SU-DHL-6 (cell line): ENCODE measurements around the gene TXNRD2.

ENCODE experiments used
- H2AFZ ChIP-seq: fragments of 200-600 bp; sonication (generic); 2 replicates; pipeline ENCODE4 v1.6.1; 2014; ENCODE audit warnings: low read depth, mild to moderate bottlenecking, moderate library complexity, mixed read lengths, antibody characterized with exemption, low read length; ENCODE audit not compliant: severe bottlenecking
- H3F3A ChIP-seq: fragments of 200-600 bp; shearing (Covaris generic); 2 replicates; pipeline ENCODE4 v1.6.0; 2016; ENCODE audit warnings: antibody characterized with exemption, mild to moderate bottlenecking; ENCODE audit not compliant: insufficient read depth
- H3K27ac ChIP-seq: fragments of 200-600 bp; sonication (generic); 2 replicates; pipeline ENCODE4 v1.5.1; 2016; ENCODE audit warnings: low read depth, mild to moderate bottlenecking, low read length, moderate library complexity, mixed read lengths
- H3K27me3 ChIP-seq: fragments of 200-600 bp; sonication (generic), shearing (Covaris generic); 2 replicates; pipeline ENCODE4 v1.6.0; 2014; ENCODE audit warnings: mild to moderate bottlenecking, low read length
- H3K36me3 ChIP-seq: fragments of 200-600 bp; sonication (generic); 2 replicates; pipeline ENCODE4 v1.6.1; 2014; ENCODE audit warnings: mild to moderate bottlenecking, low read length, mixed read lengths
- H3K4me2 ChIP-seq: fragments of 300-600, 200-600 bp; shearing (Covaris generic), sonication (generic); 2 replicates; pipeline ENCODE4 v1.6.0; 2014; ENCODE audit warnings: low read length, low read depth, mild to moderate bottlenecking; ENCODE audit not compliant: poor library complexity, severe bottlenecking
- H3K4me3 ChIP-seq: fragments of 200-600 bp; sonication (generic); 2 replicates; pipeline ENCODE4 v1.5.1; 2014; ENCODE audit warnings: antibody characterized with exemption, low read length, mild to moderate bottlenecking, mixed read lengths; ENCODE audit not compliant: insufficient read depth, poor library complexity, severe bottlenecking
- H3K79me2 ChIP-seq: fragments of 200-600 bp; sonication (generic); 2 replicates; pipeline ENCODE4 v1.6.1; 2014; ENCODE audit warnings: mild to moderate bottlenecking, low read length, moderate library complexity; ENCODE audit not compliant: insufficient read depth
- H3K9ac ChIP-seq: fragments of 200-600 bp; sonication (generic); 2 replicates; pipeline ENCODE4 v1.7.0; 2014; ENCODE audit warnings: mild to moderate bottlenecking, low read length
- H3K9me2 ChIP-seq: fragments of 200-600 bp; sonication (generic); replicated peaks from 2 replicates; pipeline ENCODE4 v1.6.1; 2014; ENCODE audit warnings: low read length; ENCODE audit not compliant: insufficient read depth
- H3K9me3 ChIP-seq: fragments of 200-600 bp; sonication (generic); 2 replicates; pipeline ENCODE4 v1.6.1; 2014; ENCODE audit warnings: low read length, mixed read lengths; ENCODE audit not compliant: insufficient read depth
- H4K20me1 ChIP-seq: fragments of 200-600 bp; sonication (generic); 2 replicates; pipeline ENCODE4 v1.6.1; 2014; ENCODE audit warnings: low read depth, mild to moderate bottlenecking, antibody characterized with exemption, low read length, moderate library complexity, mixed read lengths
- EZH2phosphoT487 ChIP-seq: fragments of 200-600 bp; sonication (generic), shearing (Covaris generic); conservative IDR thresholded peaks from 2 replicates; pipeline ENCODE4 v1.6.1; 2018; ENCODE audit warnings: mild to moderate bottlenecking, antibody characterized with exemption, low read length, moderate library complexity, mixed read lengths
- TF ChIP-seq, protein P1 (sequence below): fragments of 200-600 bp; sonication (generic); IDR thresholded peaks from one replicate; pipeline ENCODE4 v1.5.1; 2017; ENCODE audit warnings: antibody characterized with exemption, mild to moderate bottlenecking, low read length, moderate library complexity; ENCODE audit not compliant: insufficient read depth, poor library complexity, severe bottlenecking

Gene TXNRD2

DNA sequence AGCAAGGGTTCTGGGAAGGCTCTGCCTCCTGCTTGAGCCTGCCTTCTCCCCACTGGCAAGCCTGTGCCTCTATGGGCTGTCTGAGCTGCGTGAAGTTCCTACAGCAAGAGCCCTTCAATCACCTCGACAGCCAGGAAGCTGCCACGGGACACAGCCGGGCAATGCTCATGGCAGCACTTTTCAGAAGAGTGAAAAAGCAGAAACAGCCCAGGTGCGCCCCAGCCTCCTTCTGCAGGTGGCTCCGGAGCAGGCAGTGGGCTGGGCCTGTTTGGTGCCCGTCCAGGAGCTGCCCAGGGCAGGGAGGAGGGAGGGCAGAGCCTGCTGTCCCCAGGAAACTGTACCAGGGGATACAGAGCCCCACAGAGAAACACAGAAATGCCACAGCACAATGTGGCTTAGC is 24.7 kb downstream of the TXNRD2 start:
- H3F3A ChIP-seq, result no peaks in the 10 kb centered on the region
- no peaks in the 10 kb centered on the region for H3K9me3 ChIP-seq
- H3K4me3 ChIP-seq, result no peak overlapping the region
- no peak overlapping the region for H3K4me2 ChIP-seq
- H3K79me2 ChIP-seq, result no peaks in the 10 kb centered on the region
- H3K27ac ChIP-seq, result no peak overlapping the region
- H2AFZ ChIP-seq, result no peak overlapping the region
- no peaks in the 10 kb centered on the region for H3K27me3 ChIP-seq
- H3K9ac ChIP-seq, result no peak overlapping the region
- H3K9me2 ChIP-seq, result no peaks in the 10 kb centered on the region
- H3K36me3 ChIP-seq, result no peaks in the 10 kb centered on the region
- TF ChIP-seq, protein P1, sequence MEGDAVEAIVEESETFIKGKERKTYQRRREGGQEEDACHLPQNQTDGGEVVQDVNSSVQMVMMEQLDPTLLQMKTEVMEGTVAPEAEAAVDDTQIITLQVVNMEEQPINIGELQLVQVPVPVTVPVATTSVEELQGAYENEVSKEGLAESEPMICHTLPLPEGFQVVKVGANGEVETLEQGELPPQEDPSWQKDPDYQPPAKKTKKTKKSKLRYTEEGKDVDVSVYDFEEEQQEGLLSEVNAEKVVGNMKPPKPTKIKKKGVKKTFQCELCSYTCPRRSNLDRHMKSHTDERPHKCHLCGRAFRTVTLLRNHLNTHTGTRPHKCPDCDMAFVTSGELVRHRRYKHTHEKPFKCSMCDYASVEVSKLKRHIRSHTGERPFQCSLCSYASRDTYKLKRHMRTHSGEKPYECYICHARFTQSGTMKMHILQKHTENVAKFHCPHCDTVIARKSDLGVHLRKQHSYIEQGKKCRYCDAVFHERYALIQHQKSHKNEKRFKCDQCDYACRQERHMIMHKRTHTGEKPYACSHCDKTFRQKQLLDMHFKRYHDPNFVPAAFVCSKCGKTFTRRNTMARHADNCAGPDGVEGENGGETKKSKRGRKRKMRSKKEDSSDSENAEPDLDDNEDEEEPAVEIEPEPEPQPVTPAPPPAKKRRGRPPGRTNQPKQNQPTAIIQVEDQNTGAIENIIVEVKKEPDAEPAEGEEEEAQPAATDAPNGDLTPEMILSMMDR, result no peak
- TF ChIP-seq EZH2phosphoT487, result no peak
- no peaks in the 10 kb centered on the region for H4K20me1 ChIP-seq

DNA sequence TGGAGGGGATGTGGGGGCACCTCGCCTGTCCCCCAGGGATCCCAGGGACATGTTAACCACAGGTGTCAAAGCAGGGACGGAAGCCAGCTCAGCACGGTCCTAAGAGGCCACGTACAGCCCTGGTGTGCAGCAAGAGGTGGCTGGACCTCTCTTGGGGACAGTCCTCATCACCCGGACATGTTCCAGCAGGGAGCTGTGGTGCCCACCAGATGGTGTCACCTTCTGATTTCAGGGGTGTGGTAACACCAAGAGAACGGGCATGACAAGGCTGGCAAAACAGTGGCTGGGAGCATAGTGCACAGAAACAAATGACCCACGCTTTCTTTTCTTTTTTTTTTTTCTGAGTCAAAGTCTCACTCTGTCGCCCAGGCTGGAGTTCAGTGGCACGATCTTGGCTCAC is 25.6 kb downstream of the TXNRD2 start:
- Histone ChIP-seq H3K36me3 (no peaks in the 10 kb centered on the region), H3K27me3 (no peaks in the 10 kb centered on the region), H3K79me2 (no peaks in the 10 kb centered on the region), H3K4me2 (no peak overlapping the region), H3K9me2 (no peaks in the 10 kb centered on the region), H3K27ac (no peak overlapping the region), H3K4me3 (no peak overlapping the region), H2AFZ (no peak overlapping the region), H4K20me1 (no peaks in the 10 kb centered on the region), H3K9me3 (no peaks in the 10 kb centered on the region), H3F3A (no peaks in the 10 kb centered on the region), H3K9ac (no peak overlapping the region)
- TF ChIP-seq, protein P1, result no peak
- TF ChIP-seq EZH2phosphoT487, result no peak

DNA sequence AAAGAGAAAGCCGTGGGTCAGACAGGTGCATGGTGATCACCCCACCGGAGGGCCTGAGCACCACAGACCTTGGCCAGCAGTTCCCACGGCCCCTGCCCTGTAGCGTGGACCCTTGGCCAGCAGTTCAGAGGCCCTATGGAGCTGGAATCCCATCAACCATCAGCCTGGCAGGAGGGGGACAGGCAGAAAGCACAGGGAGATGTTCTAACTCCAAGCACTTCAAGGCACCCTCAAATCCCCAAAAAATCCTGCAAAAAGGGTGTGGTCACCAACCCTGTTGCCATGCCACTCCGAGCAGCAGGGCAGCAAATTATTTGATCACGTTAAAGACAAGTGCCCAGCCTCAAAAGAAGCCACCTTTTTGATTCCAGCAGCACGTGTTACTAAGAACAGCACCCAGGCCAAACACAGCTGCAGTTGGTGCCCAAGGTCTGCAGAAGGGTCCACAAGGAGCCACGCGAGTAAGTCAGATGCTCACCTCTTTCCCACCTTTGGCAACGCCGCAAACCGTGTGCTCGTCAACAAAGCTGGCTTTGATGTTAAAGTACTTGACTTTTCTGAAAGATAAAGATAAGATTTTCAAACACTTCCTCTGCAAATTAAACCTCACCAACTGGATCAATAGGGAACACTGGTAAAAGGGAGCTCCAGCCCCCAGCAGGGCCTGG is 26.2 kb downstream of the TXNRD2 start:
- Histone ChIP-seq H2AFZ (no peak overlapping the region), H3K27me3 (no peaks in the 10 kb centered on the region), H3K36me3 (no peaks in the 10 kb centered on the region), H3K4me3 (no peak overlapping the region), H3K9ac (no peak overlapping the region), H3K79me2 (no peaks in the 10 kb centered on the region), H3K9me3 (no peaks in the 10 kb centered on the region), H4K20me1 (no peaks in the 10 kb centered on the region), H3K27ac (no peak overlapping the region), H3K9me2 (no peaks in the 10 kb centered on the region), H3F3A (no peaks in the 10 kb centered on the region), H3K4me2 (no peak overlapping the region)
- TF ChIP-seq, protein P1, result no peak
- TF ChIP-seq EZH2phosphoT487, result no peak
